H1 (cell line): ENCODE data around the gene PDHB.

ENCODE experiments used
- BRCA1 ChIP-seq: IDR thresholded peaks from 2 replicates; pipeline ENCODE4 v1.6.1; 2012; ENCODE audit warnings: low read depth, low read length, improper control_type of control experiment
- CREB1 ChIP-seq: IDR thresholded peaks from 2 replicates; pipeline ENCODE4 v1.6.1; 2012; ENCODE audit warnings: inconsistent platforms
- EP300 ChIP-seq, 2 experiments: IDR thresholded peaks; 1 replicate in 1 of 2; 2 replicates in 1 of 2; pipeline ENCODE4 v1.6.1; 2011 to 2012; ENCODE audit warnings: low read depth in 2 of 2, low read length in 2 of 2, mild to moderate bottlenecking in 2 of 2, borderline replicate concordance in 1 of 2, inconsistent platforms in 1 of 2, moderate library complexity in 1 of 2
- EZH2 ChIP-seq: fragments of 200-600 bp; sonication (generic); IDR thresholded peaks from 2 replicates; pipeline ENCODE4 v1.7.1; 2012; ENCODE audit warnings: low read depth, mild to moderate bottlenecking, moderate library complexity, low read length, inconsistent platforms; ENCODE audit not compliant: severe bottlenecking
- HDAC6 ChIP-seq: IDR thresholded peaks from one replicate; pipeline ENCODE4 v1.7.1; 2012; ENCODE audit warnings: low read depth, mild to moderate bottlenecking, inconsistent platforms, low read length, moderate library complexity
- JUND ChIP-seq: IDR thresholded peaks from 2 replicates; pipeline ENCODE4 v1.6.1; 2011; ENCODE audit warnings: mild to moderate bottlenecking, improper control_type of control experiment, low read length
- POLR2AphosphoS5 ChIP-seq: IDR thresholded peaks from 2 replicates; pipeline ENCODE4 v1.6.1; 2011; ENCODE audit warnings: low read depth, low read length
- TAF1 ChIP-seq: IDR thresholded peaks from 2 replicates; pipeline ENCODE4 v1.6.1; 2011; ENCODE audit warnings: mild to moderate bottlenecking, low read depth, low read length
- ZNF274 ChIP-seq: IDR thresholded peaks from 2 replicates; pipeline ENCODE4 v1.7.0; 2012; ENCODE audit warnings: low read length, borderline replicate concordance; ENCODE audit errors: extremely low read depth
- TF ChIP-seq, protein P1 (sequence below), 3 experiments: IDR thresholded peaks; 1 replicate in 2 of 3; 2 replicates in 1 of 3; pipeline versions ENCODE4 v1.5.1 to v1.6.1; 2011; ENCODE audit warnings: low read length in 3 of 3, mild to moderate bottlenecking in 3 of 3, inconsistent platforms in 2 of 3, low read depth in 1 of 3, moderate library complexity in 1 of 3; ENCODE audit not compliant: insufficient read depth in 1 of 3; ENCODE audit errors: control extremely low read depth in 1 of 3
- TF ChIP-seq, protein P2 (sequence below): IDR thresholded peaks from 2 replicates; pipeline ENCODE4 v1.6.1; 2011; ENCODE audit warnings: low read depth, mild to moderate bottlenecking, low read length; ENCODE audit not compliant: insufficient read depth

DNA sequence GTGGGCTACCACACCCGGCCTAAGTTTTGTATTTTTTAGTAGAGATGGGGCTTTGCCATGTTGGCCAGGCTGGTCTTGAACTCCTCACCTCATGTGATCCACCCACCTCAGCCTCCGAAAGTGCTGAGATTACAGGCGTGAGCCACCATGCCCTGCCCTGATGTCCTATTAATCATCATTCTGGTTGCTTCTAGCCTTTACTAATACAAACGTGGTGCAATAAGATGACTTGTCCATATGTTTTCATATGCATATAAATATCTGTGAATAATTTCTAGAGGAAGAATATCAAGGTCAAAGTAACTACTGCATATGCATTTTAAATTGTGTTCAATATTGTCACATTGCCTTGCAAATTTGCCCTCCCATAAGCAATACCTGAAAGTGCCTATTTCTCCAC lies 25.5 kb upstream of the PDHB start:
- TF ChIP-seq CREB1 (no peak), HDAC6 (no peak), TAF1 (no peak), EZH2 (no peak), BRCA1 (no peak), ZNF274 (no peak), POLR2AphosphoS5 (no peak), EP300 (IDR thresholded peaks at IDR 0.05; ENCODE audit: borderline replicate concordance in 1 of 2, low read depth in 2 of 2, low read length in 2 of 2) (no peak), JUND (no peak)
- TF ChIP-seq, protein P1, sequence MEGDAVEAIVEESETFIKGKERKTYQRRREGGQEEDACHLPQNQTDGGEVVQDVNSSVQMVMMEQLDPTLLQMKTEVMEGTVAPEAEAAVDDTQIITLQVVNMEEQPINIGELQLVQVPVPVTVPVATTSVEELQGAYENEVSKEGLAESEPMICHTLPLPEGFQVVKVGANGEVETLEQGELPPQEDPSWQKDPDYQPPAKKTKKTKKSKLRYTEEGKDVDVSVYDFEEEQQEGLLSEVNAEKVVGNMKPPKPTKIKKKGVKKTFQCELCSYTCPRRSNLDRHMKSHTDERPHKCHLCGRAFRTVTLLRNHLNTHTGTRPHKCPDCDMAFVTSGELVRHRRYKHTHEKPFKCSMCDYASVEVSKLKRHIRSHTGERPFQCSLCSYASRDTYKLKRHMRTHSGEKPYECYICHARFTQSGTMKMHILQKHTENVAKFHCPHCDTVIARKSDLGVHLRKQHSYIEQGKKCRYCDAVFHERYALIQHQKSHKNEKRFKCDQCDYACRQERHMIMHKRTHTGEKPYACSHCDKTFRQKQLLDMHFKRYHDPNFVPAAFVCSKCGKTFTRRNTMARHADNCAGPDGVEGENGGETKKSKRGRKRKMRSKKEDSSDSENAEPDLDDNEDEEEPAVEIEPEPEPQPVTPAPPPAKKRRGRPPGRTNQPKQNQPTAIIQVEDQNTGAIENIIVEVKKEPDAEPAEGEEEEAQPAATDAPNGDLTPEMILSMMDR (IDR thresholded peaks at IDR 0.05; ENCODE audit: control extremely low read depth in 1 of 3, insufficient read depth in 1 of 3, low read depth in 1 of 3, low read length in 3 of 3): no peak
- TF ChIP-seq, protein P2, sequence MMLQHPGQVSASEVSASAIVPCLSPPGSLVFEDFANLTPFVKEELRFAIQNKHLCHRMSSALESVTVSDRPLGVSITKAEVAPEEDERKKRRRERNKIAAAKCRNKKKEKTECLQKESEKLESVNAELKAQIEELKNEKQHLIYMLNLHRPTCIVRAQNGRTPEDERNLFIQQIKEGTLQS: no peak
